Neural crest cell (in vitro differentiated cells): ENCODE data around the gene FBXO39. TPM values are rescaled to one million over a fixed set of nuclear protein-coding genes. Genes with fewer than 3 reads are reported as not detected.
"Not testable (repeated sequence)": the region's sequence is repeated elsewhere in the genome, so short reads cannot be mapped to it uniquely, and the experiment has no call there.

Source experiments
- DNase-seq: peaks from one replicate; pipeline ENCODE4 v3.0.0; 2021; ENCODE audit warnings: low read depth, mixed read lengths, low spot score
- H3K27ac Mint-ChIP-seq: one replicate; pipeline ENCODE4 v1.8.0; 2021; ENCODE audit warnings: mild to moderate bottlenecking, mixed read lengths; ENCODE audit not compliant: unreplicated experiment
- H3K27me3 Mint-ChIP-seq: 2 replicates; pipeline ENCODE4 v1.8.0; 2021; ENCODE audit warnings: low read depth, mild to moderate bottlenecking, mixed read lengths
- H3K36me3 Mint-ChIP-seq: 2 replicates; pipeline ENCODE4 v1.8.0; 2021; ENCODE audit warnings: low read depth, mild to moderate bottlenecking, mixed read lengths
- H3K4me1 Mint-ChIP-seq: 2 replicates; pipeline ENCODE4 v1.8.0; 2021; ENCODE audit warnings: mixed read lengths
- H3K4me3 Mint-ChIP-seq: one replicate; pipeline ENCODE4 v1.8.0; 2021; ENCODE audit warnings: mild to moderate bottlenecking, mixed read lengths
- H3K9me3 Mint-ChIP-seq: 2 replicates; pipeline ENCODE4 v1.8.0; 2021; ENCODE audit warnings: mixed read lengths
- CTCF ChIP-seq: fragments of 200-600 bp; sonication (generic); conservative IDR thresholded peaks from 2 replicates; pipeline ENCODE4 v1.5.0; 2021; ENCODE audit warnings: antibody characterized with exemption, mild to moderate bottlenecking
- total RNA-seq: library from RNA; stranded (reverse); gene quantifications from 2 replicates; pipeline ENCODE4 v1.2.1, GENCODE V29; 2021

The FBXO39 gene
- total RNA-seq, 1 donor from 2014 or later = not detected

- Mint-ChIP-seq H3K27ac (peak overlapping the region; percentile 50), H3K36me3 (no peaks in the 10 kb centered on the region), H3K4me3 (no peak overlapping the region), H3K9me3 (no peaks in the 10 kb centered on the region), H3K4me1 (no peaks in the 10 kb centered on the region), H3K27me3 (peaks cover 39% of the 10 kb centered on the region)
- peak; percentile 16 for DNase-seq
- TF ChIP-seq CTCF = peak; percentile 49
Measured at GRCh38 chr17:6800422-6801027, 24.5 kb downstream of the FBXO39 start.

GRCh38 chr17:6811510-6811909 lies 35.5 kb downstream of the FBXO39 start:
- Mint-ChIP-seq H3K9me3 (peaks cover 8% of the 10 kb centered on the region), H3K4me1 (no peaks in the 10 kb centered on the region), H3K27me3 (peaks cover 24% of the 10 kb centered on the region), H3K27ac (no peak overlapping the region), H3K4me3 (no peak overlapping the region), H3K36me3 (no peaks in the 10 kb centered on the region)
- no peak for TF ChIP-seq CTCF
- no peak for DNase-seq

GRCh38 chr17:6812295-6812694 lies 36.3 kb downstream of the FBXO39 start:
- peaks cover 19% of the 10 kb centered on the region for H3K27me3 Mint-ChIP-seq

GRCh38 chr17:6815775-6816174 lies 39.8 kb downstream of the FBXO39 start:
- Mint-ChIP-seq H3K9me3 (peaks cover 2% of the 10 kb centered on the region), H3K36me3 (no peaks in the 10 kb centered on the region), H3K27ac (no peak overlapping the region), H3K4me1 (no peaks in the 10 kb centered on the region), H3K4me3 (no peak overlapping the region), H3K27me3 (peaks cover 31% of the 10 kb centered on the region)
- no peak for DNase-seq
- TF ChIP-seq CTCF = no peak

More at GRCh38 chr17:6812295-6812694, 36.3 kb downstream of the FBXO39 start:
- Mint-ChIP-seq H3K4me1 (no peaks in the 10 kb centered on the region), H3K4me3 (no peak overlapping the region), H3K9me3 (peaks cover 8% of the 10 kb centered on the region), H3K36me3 (no peaks in the 10 kb centered on the region), H3K27ac (no peak overlapping the region)
- TF ChIP-seq CTCF = no peak
- DNase-seq = no peak

- H3K9me3 Mint-ChIP-seq, H3K27ac Mint-ChIP-seq, DNase-seq, H3K36me3 Mint-ChIP-seq, H3K4me1 Mint-ChIP-seq, H3K4me3 Mint-ChIP-seq: not testable (repeated sequence)
- peaks cover 29% of the 10 kb centered on the region for H3K27me3 Mint-ChIP-seq
Measured at GRCh38 chr17:6816368-6816767, 40.4 kb downstream of the FBXO39 start.

- H3K9me3 Mint-ChIP-seq = peaks cover 2% of the 10 kb centered on the region
- H3K27me3 Mint-ChIP-seq = peaks cover 22% of the 10 kb centered on the region
- no peaks in the 10 kb centered on the region for H3K36me3 Mint-ChIP-seq
- no peak for DNase-seq
- no peak overlapping the region for H3K4me3 Mint-ChIP-seq
- H3K4me1 Mint-ChIP-seq = peaks cover 6% of the 10 kb centered on the region
- H3K27ac Mint-ChIP-seq = no peak overlapping the region
- no peak for TF ChIP-seq CTCF
Measured at GRCh38 chr17:6818938-6819337, 42.9 kb downstream of the FBXO39 start.
